Activated CD8-positive, alpha-beta memory T cell treated with anti-CD3 and anti-CD28 coated beads, Interleukin-2, amount 50 U/mL, for 48 hours (primary cell): ENCODE results near the gene MT1H.
"Not testable (repeated sequence)": the region's sequence is repeated elsewhere in the genome, so short reads cannot be mapped to it uniquely, and the experiment has no call there.

Experiments
- DNase-seq: peaks from one replicate; pipeline ENCODE4 v3.0.0-alpha.2; 2020

MT1H gene

GRCh38 chr16:56665286-56666261 is 4.0 kb upstream of the MT1H start:
- DNase-seq, result not testable (repeated sequence)

GRCh38 chr16:56667581-56668571 is 1.7 kb upstream of the MT1H start, which contains the start of gene MT1G:
Gene MT1G (minus strand): TSS chr16:56668065. CDS start chr16:56667993, 72 bp downstream.
- DNase-seq, result peak; percentile 74

GRCh38 chr16:56669840-56670619 is 416 bp downstream of the MT1H start:
- DNase-seq, result no peak

GRCh38 chr16:56670620-56670934 is 963 bp downstream of the MT1H start:
- DNase-seq, result no peak

- DNase-seq, result not testable (repeated sequence)
These were observed 2.1 kb downstream of the MT1H start for GRCh38 chr16:56671691-56672090.

- DNase-seq, result not testable (repeated sequence)
These were observed 2.6 kb downstream of the MT1H start for GRCh38 chr16:56672171-56672570.

- DNase-seq, result no peak
These were observed 3.3 kb downstream of the MT1H start for GRCh38 chr16:56672761-56673536.

- DNase-seq, result no peak
These were observed 4.3 kb downstream of the MT1H start for GRCh38 chr16:56673921-56674320.

GRCh38 chr16:56674570-56674969 is 5.0 kb downstream of the MT1H start:
- DNase-seq, result not testable (repeated sequence)

- DNase-seq, result peak; percentile 80
These were observed 6.1 kb downstream of the MT1H start for GRCh38 chr16:56675685-56676210.

GRCh38 chr16:56677474-56677873 is 7.9 kb downstream of the MT1H start:
- DNase-seq, result no peak

GRCh38 chr16:56679078-56679730 is 9.6 kb downstream of the MT1H start:
- DNase-seq, result no peak

GRCh38 chr16:56679818-56680217 is 10.2 kb downstream of the MT1H start:
- no peak for DNase-seq

- DNase-seq, result peak; percentile 95
These were observed 12.5 kb downstream of the MT1H start, which contains the start of gene MT1X for GRCh38 chr16:56681939-56682702. Gene MT1X (plus strand): TSS chr16:56682470. CDS start chr16:56682541, 71 bp downstream.

- peak; percentile 66 for DNase-seq
These were observed 13.2 kb downstream of the MT1H start for GRCh38 chr16:56682703-56683397.

GRCh38 chr16:56683424-56684172 is 14.0 kb downstream of the MT1H start:
- DNase-seq, result no peak

- DNase-seq, result no peak
These were observed 14.8 kb downstream of the MT1H start for GRCh38 chr16:56684256-56684925.
